ENCODE data around the gene HERC6. TPM values are rescaled to one million over a fixed set of nuclear protein-coding genes. Genes with fewer than 3 reads are reported as not detected.
A peak's percentile ranks its signal among the peaks of the same experiment; 100 is the strongest.
"Not testable (repeated sequence)": the region's sequence is repeated elsewhere in the genome, so short reads cannot be mapped to it uniquely, and the experiment has no call there.

Gene HERC6
- total RNA-seq, 1 experiment from 2014 or later: 0.32 TPM

- H3K4me3 ChIP-seq (ENCODE audit: low read depth, low read length, poor library complexity, severe bottlenecking); H3K4me1 ChIP-seq (ENCODE audit: insufficient read depth, low read length, poor library complexity, severe bottlenecking); H3K9me3 ChIP-seq (ENCODE audit: low read depth, low read length, poor library complexity, severe bottlenecking); BruUV-seq (replicated peaks); H3K27me3 ChIP-seq (replicated peaks; ENCODE audit: insufficient read depth, low read depth, low read length, poor library complexity); POLR2A ChIA-PET (ENCODE audit: low non-redundant PET); H3K36me3 ChIP-seq (ENCODE audit: insufficient read depth, low read length, poor library complexity, severe bottlenecking); H3K27ac ChIP-seq (ENCODE audit: low read depth, low read length, poor library complexity, severe bottlenecking): not testable (repeated sequence)
- peak; percentile 47 for TF ChIP-seq CTCF (conservative IDR thresholded peaks at IDR 0.05; ENCODE audit: low read depth, low read length)
- CTCF ChIA-PET: interaction anchor here (0.8 kb wide), 1 partner anchor 146 kb away, joined by 3 read pairs; no protein-coding TSS in a partner anchor
- intact Hi-C loops (cut with micrococcal nuclease; ENCODE audit: unreplicated experiment): loop anchor here (2.0 to 10.0 kb wide), 2 partner anchors 86 to 146 kb away; partner anchors contain the start of gene HERC5
- DNase-seq (ENCODE audit: low spot score): peak; percentile 22
Observed at GRCh38 chr4:88369180-88369812, 9.4 kb upstream of the HERC6 start.

GRCh38 chr4:88381123-88381522 lies 2.5 kb downstream of the HERC6 start:
- no peak overlapping the region for H3K4me3 ChIP-seq (ENCODE audit: low read depth, low read length, poor library complexity, severe bottlenecking)
- POLR2A ChIA-PET (ENCODE audit: low non-redundant PET): no interaction called here
- no peaks in the 10 kb centered on the region for H3K27me3 ChIP-seq (replicated peaks; ENCODE audit: insufficient read depth, low read depth, low read length, poor library complexity)
- CTCF ChIA-PET: no interaction called here
- H3K36me3 ChIP-seq (ENCODE audit: insufficient read depth, low read length, poor library complexity, severe bottlenecking): no peaks in the 10 kb centered on the region
- no peak overlapping the region for H3K27ac ChIP-seq (ENCODE audit: low read depth, low read length, poor library complexity, severe bottlenecking)
- no peak for DNase-seq (ENCODE audit: low spot score)
- TF ChIP-seq EZH2 (IDR thresholded peaks at IDR 0.05; ENCODE audit: borderline replicate concordance, low read depth, low read length, poor library complexity, severe bottlenecking) (no peak), CTCF (conservative IDR thresholded peaks at IDR 0.05; ENCODE audit: low read depth, low read length) (no peak)
- no peaks in the 10 kb centered on the region for H3K9me3 ChIP-seq (ENCODE audit: low read depth, low read length, poor library complexity, severe bottlenecking)
- no peaks in the 10 kb centered on the region for H3K4me1 ChIP-seq (ENCODE audit: insufficient read depth, low read length, poor library complexity, severe bottlenecking)
- intact Hi-C loops (cut with micrococcal nuclease; ENCODE audit: unreplicated experiment): no loop called here
- BruUV-seq (replicated peaks): no TSS peak

- ChIA-PET CTCF (no interaction called here), POLR2A (ENCODE audit: low non-redundant PET) (no interaction called here)
- Histone ChIP-seq H3K4me1 (ENCODE audit: insufficient read depth, low read length, poor library complexity, severe bottlenecking) (no peaks in the 10 kb centered on the region), H3K36me3 (ENCODE audit: insufficient read depth, low read length, poor library complexity, severe bottlenecking) (no peaks in the 10 kb centered on the region), H3K27ac (ENCODE audit: low read depth, low read length, poor library complexity, severe bottlenecking) (no peak overlapping the region), H3K27me3 (replicated peaks; ENCODE audit: insufficient read depth, low read depth, low read length, poor library complexity) (no peaks in the 10 kb centered on the region), H3K9me3 (ENCODE audit: low read depth, low read length, poor library complexity, severe bottlenecking) (no peaks in the 10 kb centered on the region), H3K4me3 (ENCODE audit: low read depth, low read length, poor library complexity, severe bottlenecking) (no peak overlapping the region)
- no peak for TF ChIP-seq EZH2 (IDR thresholded peaks at IDR 0.05; ENCODE audit: borderline replicate concordance, low read depth, low read length, poor library complexity, severe bottlenecking)
- TF ChIP-seq CTCF (conservative IDR thresholded peaks at IDR 0.05; ENCODE audit: low read depth, low read length): no peak
- no TSS peak for BruUV-seq (replicated peaks)
- DNase-seq (ENCODE audit: low spot score): no peak
- intact Hi-C loops (cut with micrococcal nuclease; ENCODE audit: unreplicated experiment): no loop called here
Observed at GRCh38 chr4:88382621-88383020, 4.0 kb downstream of the HERC6 start.
